Calu3 (cell line): ENCODE results near the gene CASP12. TPM values are rescaled to one million over a fixed set of nuclear protein-coding genes. Genes with fewer than 3 reads are reported as not detected.

ENCODE experiments used
- BruUV-seq: library from RNA; stranded (reverse); fragments of 400-500 nt; replicated peaks from 2 replicates; lab custom pipeline; 2021; lab: Mats Ljungman, UMichigan
- CTCF ChIA-PET: fragments of 300-600 bp; sonication (Branson Sonifier 250); formaldehyde crosslinking; loops from one replicate; lab custom pipeline; 2022; ENCODE audit warnings: antibody characterized with exemption; lab: Charles Lee
- DNase-seq: peaks from one replicate; pipeline ENCODE4 v3.0.0; 2022
- H3K27ac Mint-ChIP-seq: one replicate; pipeline ENCODE4 v1.8.0; 2022; ENCODE audit warnings: mixed read lengths; ENCODE audit not compliant: unreplicated experiment
- H3K27me3 Mint-ChIP-seq: one replicate; pipeline ENCODE4 v1.8.0; 2022; ENCODE audit warnings: mixed read lengths; ENCODE audit not compliant: unreplicated experiment
- H3K36me3 Mint-ChIP-seq: one replicate; pipeline ENCODE4 v1.8.0; 2022; ENCODE audit warnings: mild to moderate bottlenecking, moderate library complexity, mixed read lengths; ENCODE audit not compliant: insufficient read depth, unreplicated experiment
- H3K4me1 Mint-ChIP-seq: one replicate; pipeline ENCODE4 v1.8.0; 2022; ENCODE audit warnings: mild to moderate bottlenecking, low read depth, mixed read lengths; ENCODE audit not compliant: unreplicated experiment
- H3K4me3 Mint-ChIP-seq: one replicate; pipeline ENCODE4 v1.8.0; 2022; ENCODE audit warnings: mild to moderate bottlenecking, low read depth, moderate library complexity, mixed read lengths; ENCODE audit not compliant: unreplicated experiment
- H3K9me3 Mint-ChIP-seq: one replicate; pipeline ENCODE4 v1.8.0; 2022; ENCODE audit warnings: low read depth, mixed read lengths; ENCODE audit not compliant: unreplicated experiment
- CTCF ChIP-seq: fragments of 200-600 bp; IDR thresholded peaks from one replicate; pipeline ENCODE4 v1.8.0; 2022; ENCODE audit warnings: antibody characterized with exemption; ENCODE audit not compliant: unreplicated experiment
- intact Hi-C: fragments of 100-400 bp; cut with micrococcal nuclease; formaldehyde crosslinking; loops from one replicate; pipeline ENCODE4 v1.10.0; 2022; ENCODE audit not compliant: unreplicated experiment
- total RNA-seq: library from RNA; stranded (reverse); gene quantifications from 2 replicates; pipeline ENCODE4 v1.2.3, GENCODE V29; 2022

Gene CASP12
- total RNA-seq, 1 experiment from 2014 or later: not detected

- TF ChIP-seq CTCF: no peak
- intact Hi-C loops: no loop called here
- Mint-ChIP-seq H3K9me3 (peaks cover 2% of the 10 kb centered on the region), H3K27me3 (no peaks in the 10 kb centered on the region), H3K27ac (no peak overlapping the region), H3K36me3 (no peaks in the 10 kb centered on the region), H3K4me3 (no peak overlapping the region), H3K4me1 (no peaks in the 10 kb centered on the region)
- CTCF ChIA-PET: no interaction called here
- DNase-seq: no peak
- no TSS peak for BruUV-seq
These were observed 53.8 kb downstream of the CASP12 start for GRCh38 chr11:104844451-104844850.

DNA sequence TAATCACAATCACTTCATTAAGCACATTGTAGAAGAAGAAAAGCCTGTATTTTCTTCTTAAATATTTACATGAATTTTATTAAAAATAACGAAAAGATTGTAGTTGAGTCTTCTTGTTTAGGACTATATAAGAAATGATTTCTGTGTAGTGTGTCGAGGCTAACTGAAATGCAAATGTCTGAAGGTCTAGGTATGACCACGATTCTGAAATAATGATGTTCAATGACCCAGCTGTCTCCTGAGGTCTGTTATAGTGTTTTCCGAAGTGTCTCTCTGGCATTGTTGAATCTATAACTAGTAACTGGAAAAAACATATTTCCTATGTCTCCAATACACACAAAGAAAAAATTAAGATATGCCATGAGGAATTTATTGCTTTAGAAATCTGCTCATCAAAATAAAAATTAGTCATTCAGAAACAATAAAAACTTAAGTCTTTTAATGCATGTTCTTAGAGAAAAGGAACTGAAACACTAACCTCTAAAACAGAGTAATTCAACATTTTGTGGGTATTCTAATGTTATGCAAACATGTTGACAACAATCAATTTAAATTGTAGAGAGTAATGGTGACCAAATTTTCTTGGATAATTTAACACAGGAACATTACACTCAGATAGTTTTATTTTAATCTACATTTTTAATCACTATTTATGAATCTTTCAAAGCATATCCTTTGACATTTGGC, 55.0 kb downstream of the CASP12 start:
- intact Hi-C loops: no loop called here
- H3K27me3 Mint-ChIP-seq: no peaks in the 10 kb centered on the region
- no peaks in the 10 kb centered on the region for H3K4me1 Mint-ChIP-seq
- no peaks in the 10 kb centered on the region for H3K36me3 Mint-ChIP-seq
- DNase-seq: no peak
- peaks cover 5% of the 10 kb centered on the region for H3K9me3 Mint-ChIP-seq
- no peak overlapping the region for H3K27ac Mint-ChIP-seq
- no peak overlapping the region for H3K4me3 Mint-ChIP-seq
- no peak for TF ChIP-seq CTCF
- no TSS peak for BruUV-seq
- CTCF ChIA-PET: no interaction called here

DNA sequence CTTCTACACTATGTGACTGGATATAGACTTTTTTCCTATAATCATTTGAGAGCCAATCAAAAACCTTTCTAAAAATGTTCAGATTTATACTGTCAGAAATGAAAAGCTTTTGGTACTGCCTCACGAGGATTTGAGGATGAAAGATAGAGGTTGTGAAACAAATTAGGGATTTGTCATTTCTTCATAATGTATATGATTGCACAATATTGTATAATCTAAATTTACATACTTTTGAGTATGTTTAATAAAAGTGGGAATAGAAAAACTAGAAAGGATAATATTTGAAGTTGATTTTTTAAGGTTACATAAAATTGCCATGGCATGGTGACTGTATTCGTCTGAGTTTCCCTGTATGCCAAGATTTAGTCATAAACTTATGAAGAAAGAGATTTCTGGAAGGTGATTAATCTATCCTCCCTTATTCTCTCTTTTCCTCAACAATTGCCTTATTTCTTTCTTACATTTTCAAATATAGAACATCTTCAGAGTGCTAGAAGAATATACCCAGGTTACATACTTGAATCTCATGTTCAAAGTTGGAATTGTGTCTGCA, 56.2 kb downstream of the CASP12 start:
- Mint-ChIP-seq H3K27ac (no peak overlapping the region), H3K36me3 (no peaks in the 10 kb centered on the region), H3K27me3 (no peaks in the 10 kb centered on the region), H3K4me1 (no peaks in the 10 kb centered on the region), H3K4me3 (no peak overlapping the region), H3K9me3 (peaks cover 5% of the 10 kb centered on the region)
- intact Hi-C loops: no loop called here
- BruUV-seq: no TSS peak
- CTCF ChIA-PET: no interaction called here
- no peak for TF ChIP-seq CTCF
- no peak for DNase-seq

GRCh38 chr11:104841185-104841584, 57.1 kb downstream of the CASP12 start:
- CTCF ChIA-PET: no interaction called here
- Mint-ChIP-seq H3K4me1 (no peaks in the 10 kb centered on the region), H3K27me3 (no peaks in the 10 kb centered on the region), H3K9me3 (peaks cover 5% of the 10 kb centered on the region), H3K27ac (no peak overlapping the region), H3K36me3 (no peaks in the 10 kb centered on the region), H3K4me3 (no peak overlapping the region)
- no peak for DNase-seq
- intact Hi-C loops: no loop called here
- TF ChIP-seq CTCF: no peak
- BruUV-seq: no TSS peak
